ENCODE results near the gene SLC41A3. TPM values are rescaled to one million over a fixed set of nuclear protein-coding genes. Genes with fewer than 3 reads are reported as not detected.
A peak's percentile ranks its signal among the peaks of the same experiment; 100 is the strongest.

SLC41A3 gene
- total RNA-seq: 10 to 100 TPM; 62.1 to 71.4 TPM
- polyA plus RNA-seq: 10 to 100 TPM; 32.6 to 71.4 TPM
- long read RNA-seq, donor 1, transcript SLC41A3-203 (11 exons, 2,169 nt): major isoform, 61 of 188 reads
- long read RNA-seq, donor 1, transcript SLC41A3-201 (12 exons, 1,797 nt): minor isoform, 27 of 188 reads
- long read RNA-seq, donor 1, partial matches to known transcripts: 52 of 188 reads
- long read RNA-seq, donor 1, other reads (novel, unspliced or antisense): 41 of 188 reads
- long read RNA-seq, donor 2, transcript SLC41A3-203 (11 exons, 2,169 nt): major isoform, 10 of 41 reads
- long read RNA-seq, donor 2, partial matches to known transcripts: 13 of 41 reads
- long read RNA-seq, donor 2, other reads (novel, unspliced or antisense): 17 of 41 reads

DNA sequence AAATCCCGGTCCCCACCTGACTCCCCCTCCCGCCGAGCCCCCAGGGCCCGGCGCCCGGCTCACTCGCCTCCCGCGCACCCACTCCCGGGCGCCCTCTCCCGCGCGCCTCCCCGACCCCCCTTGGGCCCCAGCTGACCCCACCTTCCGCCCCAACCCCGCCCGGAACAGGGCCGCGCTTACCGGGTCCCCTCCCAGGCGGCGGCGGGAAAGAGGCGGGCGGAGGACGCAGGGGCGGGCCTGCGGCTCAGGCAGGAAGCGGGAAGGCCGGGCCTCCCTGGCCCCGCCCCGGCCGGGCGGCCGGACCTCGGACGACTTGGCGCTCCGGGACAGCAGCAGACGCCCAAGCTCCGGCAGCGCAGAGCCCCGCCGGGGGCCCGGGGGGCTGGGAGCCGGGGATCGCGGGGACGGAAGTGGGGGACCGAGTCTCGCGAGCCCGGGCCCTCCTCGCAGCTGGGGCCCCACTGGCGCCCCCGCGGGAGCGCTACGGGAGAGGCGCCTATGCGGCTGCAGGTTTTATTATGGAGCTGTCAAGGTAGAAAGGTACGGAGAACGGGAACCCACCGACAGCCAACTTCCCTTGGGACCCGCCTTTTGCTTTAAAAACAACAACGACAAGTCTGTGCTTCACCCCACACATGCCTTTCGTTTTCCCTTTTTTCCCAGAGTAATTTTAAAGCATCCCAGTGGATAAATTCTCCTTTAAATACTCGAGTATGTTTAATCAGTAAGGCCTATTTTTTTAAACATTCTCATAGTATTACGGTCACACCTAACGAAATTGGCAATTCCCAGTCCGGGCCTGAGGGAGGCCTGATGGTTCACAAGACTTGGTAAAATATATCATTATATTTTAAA is at the start of gene SLC41A3:
TSS of gene SLC41A3 (minus strand) at position 212 of the 855 bp plus-strand sequence. CDS start 15,905 bp downstream, outside the sequence.
- peak within 1 kb of the TSS; percentile 71 to 99 for H3K4me3 ChIP-seq (ENCODE audit: low read length in 2 of 2)
- DNase-seq (peak; percentile 94 to 97), ATAC-seq (ENCODE audit: low FRiP score) (peak; percentile 96)
- WGBS, 2 donors: 1% methylated on average over 59 to 72 of the region's 72 CpGs
- no peaks in the 10 kb centered on the region for H3K9me3 ChIP-seq (ENCODE audit: control insufficient read depth, low read length)
- no peaks in the 10 kb centered on the region for H3K36me3 ChIP-seq (ENCODE audit: control insufficient read depth in 1 of 2, insufficient read depth in 2 of 2, low read length in 1 of 2)
- intact Hi-C loops (cut with DNase I): loop anchor here in 1 of 2 donors (1.0 kb wide), 1 partner anchor 16 kb away; no protein-coding TSS in a partner anchor
- no peaks in the 10 kb centered on the region for H3K27me3 ChIP-seq (ENCODE audit: control insufficient read depth in 1 of 2, insufficient read depth in 2 of 2, low read length in 1 of 2)
- H3K4me1 ChIP-seq (ENCODE audit: control insufficient read depth in 1 of 2, insufficient read depth in 2 of 2, low read length in 2 of 2): no peaks in the 10 kb centered on the region
- H3K27ac ChIP-seq (ENCODE audit: low read depth in 1 of 2, low read length in 2 of 2): peak within 1 kb of the TSS; percentile 59 to 98

DNA sequence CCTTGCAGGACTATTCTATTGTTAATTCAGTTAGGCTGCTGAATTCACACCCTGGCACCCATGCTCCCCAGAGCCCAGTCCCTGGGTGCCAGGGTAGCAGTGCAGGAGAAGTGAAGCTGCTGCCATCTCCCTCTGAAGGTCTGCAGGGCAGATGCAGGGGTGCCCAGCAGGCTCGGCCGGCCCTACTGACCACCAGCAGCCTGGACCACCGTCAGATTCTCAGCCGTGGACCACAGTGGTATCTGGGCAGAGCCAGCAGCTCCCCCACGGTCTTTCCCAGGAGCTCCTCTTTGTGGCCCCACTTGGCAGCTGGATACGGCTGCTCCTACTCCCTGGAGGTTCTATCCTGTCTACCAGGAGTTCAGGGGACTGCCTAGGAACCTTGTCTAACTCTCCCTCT is 49.7 kb upstream of the SLC41A3 start:
- DNase-seq: peak; percentile 35 to 46
- Histone ChIP-seq H3K4me3 (ENCODE audit: low read length in 2 of 2) (no peak overlapping the region), H3K27me3 (ENCODE audit: control insufficient read depth in 1 of 2, insufficient read depth in 2 of 2, low read length in 1 of 2) (no peaks in the 10 kb centered on the region), H3K27ac (ENCODE audit: low read depth in 1 of 2, low read length in 2 of 2) (no peak overlapping the region), H3K36me3 (ENCODE audit: control insufficient read depth in 1 of 2, insufficient read depth in 2 of 2, low read length in 1 of 2) (peaks cover 0 to 2% of the 10 kb centered on the region in 2 donors), H3K9me3 (ENCODE audit: control insufficient read depth, low read length) (no peaks in the 10 kb centered on the region), H3K4me1 (ENCODE audit: control insufficient read depth in 1 of 2, insufficient read depth in 2 of 2, low read length in 2 of 2) (no peaks in the 10 kb centered on the region)
- WGBS, 2 donors: 60 to 63% methylated on average over 6 of the region's 6 CpGs
- no peak for ATAC-seq (ENCODE audit: low FRiP score)
- intact Hi-C loops (cut with DNase I): loop anchor here (2.0 to 5.0 kb wide), 3 partner anchors 119 to 255 kb away; no protein-coding TSS in a partner anchor

DNA sequence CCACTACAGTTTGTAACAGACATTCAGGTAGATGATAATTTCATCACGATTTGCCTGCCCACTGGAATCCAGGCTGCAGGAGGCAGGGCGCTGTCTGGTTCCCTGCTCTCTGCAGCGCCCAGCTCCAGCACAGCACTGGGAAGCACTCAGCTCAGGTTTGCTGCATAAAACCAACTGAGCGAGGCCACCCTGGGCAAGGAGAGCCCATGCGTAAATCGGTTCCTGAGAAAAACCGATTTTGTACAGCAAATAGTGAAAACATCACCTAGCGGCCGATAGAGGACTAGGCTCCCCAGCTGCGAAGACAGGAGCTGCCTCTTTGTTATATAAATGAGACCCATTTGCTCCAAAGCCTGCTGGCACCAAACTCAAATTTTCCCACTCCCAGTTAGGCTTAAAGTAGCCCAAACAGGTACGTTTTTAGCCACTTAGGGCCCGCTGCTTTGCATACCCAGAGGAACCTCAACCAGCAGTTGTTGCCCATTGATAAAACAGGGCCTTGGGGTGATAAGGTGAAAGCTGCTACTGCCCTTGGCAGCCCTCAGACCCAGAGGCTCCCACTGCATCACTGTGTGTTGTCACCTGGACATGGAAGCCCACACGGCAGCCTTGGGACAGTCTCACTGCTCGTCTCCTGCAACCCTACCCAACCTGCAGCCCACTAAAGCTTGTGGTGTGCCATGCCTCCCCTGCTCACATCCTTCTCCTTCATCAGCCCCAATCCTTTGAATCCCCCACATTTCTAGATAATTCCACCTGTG is 49.0 kb upstream of the SLC41A3 start:
- peaks cover 0 to 2% of the 10 kb centered on the region in 2 donors for H3K36me3 ChIP-seq (ENCODE audit: control insufficient read depth in 1 of 2, insufficient read depth in 2 of 2, low read length in 1 of 2)
- intact Hi-C loops (cut with DNase I): loop anchor here (5.0 kb wide), 2 partner anchors 119 to 124 kb away; no protein-coding TSS in a partner anchor
- no peaks in the 10 kb centered on the region for H3K9me3 ChIP-seq (ENCODE audit: control insufficient read depth, low read length)
- H3K4me1 ChIP-seq (ENCODE audit: control insufficient read depth in 1 of 2, insufficient read depth in 2 of 2, low read length in 2 of 2): no peaks in the 10 kb centered on the region
- H3K27me3 ChIP-seq (ENCODE audit: control insufficient read depth in 1 of 2, insufficient read depth in 2 of 2, low read length in 1 of 2): no peaks in the 10 kb centered on the region
- peak; percentile 13 to 35 for DNase-seq
- no peak for ATAC-seq (ENCODE audit: low FRiP score)
- no peak overlapping the region for H3K27ac ChIP-seq (ENCODE audit: low read depth in 1 of 2, low read length in 2 of 2)
- WGBS, 2 donors: 84 to 86% methylated on average over 14 of the region's 14 CpGs
- no peak overlapping the region for H3K4me3 ChIP-seq (ENCODE audit: low read length in 2 of 2)

DNA sequence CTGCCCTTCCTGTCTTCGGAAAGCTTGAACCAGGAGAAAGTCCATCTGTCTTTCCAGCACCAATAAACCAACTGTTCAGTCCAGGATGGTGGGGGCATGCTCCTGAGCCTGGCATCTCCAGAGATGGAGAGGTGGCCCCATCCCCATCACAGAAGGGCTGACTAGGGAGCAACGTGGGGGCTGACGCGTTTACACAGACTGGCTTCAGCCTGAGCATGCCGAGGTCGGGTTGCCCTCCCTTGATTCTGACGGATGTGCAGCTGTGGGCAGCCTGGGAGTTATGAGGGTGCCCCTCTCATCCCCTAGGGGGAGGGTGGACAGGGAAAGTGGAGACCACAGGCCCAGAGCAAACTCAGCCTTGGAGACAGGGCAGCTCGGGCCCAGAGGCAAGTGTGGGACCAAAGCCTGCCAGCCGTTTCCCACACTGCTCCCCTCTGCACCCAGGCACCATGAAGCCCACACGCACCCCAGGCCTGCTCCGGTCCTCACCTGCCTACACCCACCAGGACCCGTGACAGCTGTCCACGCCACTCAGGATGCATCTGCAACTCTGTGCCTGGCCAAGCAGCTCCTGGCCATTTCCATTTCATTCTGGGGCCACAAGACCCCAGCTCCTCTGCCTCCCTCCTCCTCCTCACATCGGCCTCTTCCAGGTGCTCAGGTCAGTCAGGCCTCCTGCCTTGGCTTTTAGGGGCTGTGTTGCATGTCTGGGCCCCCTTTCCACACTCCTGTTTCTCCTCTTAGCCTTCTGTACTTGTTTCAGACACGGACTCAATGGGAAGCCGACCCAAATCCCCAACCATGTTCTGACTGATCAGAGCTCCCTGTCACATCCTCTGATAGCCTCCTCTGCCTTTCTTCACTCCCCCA is 48.2 kb upstream of the SLC41A3 start:
- DNase-seq: peak; percentile 41 to 56
- no peaks in the 10 kb centered on the region for H3K36me3 ChIP-seq (ENCODE audit: control insufficient read depth in 1 of 2, insufficient read depth in 2 of 2, low read length in 1 of 2)
- H3K27ac ChIP-seq (ENCODE audit: low read depth in 1 of 2, low read length in 2 of 2): no peak overlapping the region
- no peaks in the 10 kb centered on the region for H3K27me3 ChIP-seq (ENCODE audit: control insufficient read depth in 1 of 2, insufficient read depth in 2 of 2, low read length in 1 of 2)
- no peaks in the 10 kb centered on the region for H3K4me1 ChIP-seq (ENCODE audit: control insufficient read depth in 1 of 2, insufficient read depth in 2 of 2, low read length in 2 of 2)
- intact Hi-C loops (cut with DNase I): loop anchor here (5.0 kb wide), 2 partner anchors 120 to 125 kb away; no protein-coding TSS in a partner anchor
- 77 to 90% methylated on average over 15 to 16 of the region's 16 CpGs for WGBS, 2 donors
- H3K4me3 ChIP-seq (ENCODE audit: low read length in 2 of 2): no peak overlapping the region
- no peak for ATAC-seq (ENCODE audit: low FRiP score)
- no peaks in the 10 kb centered on the region for H3K9me3 ChIP-seq (ENCODE audit: control insufficient read depth, low read length)

DNA sequence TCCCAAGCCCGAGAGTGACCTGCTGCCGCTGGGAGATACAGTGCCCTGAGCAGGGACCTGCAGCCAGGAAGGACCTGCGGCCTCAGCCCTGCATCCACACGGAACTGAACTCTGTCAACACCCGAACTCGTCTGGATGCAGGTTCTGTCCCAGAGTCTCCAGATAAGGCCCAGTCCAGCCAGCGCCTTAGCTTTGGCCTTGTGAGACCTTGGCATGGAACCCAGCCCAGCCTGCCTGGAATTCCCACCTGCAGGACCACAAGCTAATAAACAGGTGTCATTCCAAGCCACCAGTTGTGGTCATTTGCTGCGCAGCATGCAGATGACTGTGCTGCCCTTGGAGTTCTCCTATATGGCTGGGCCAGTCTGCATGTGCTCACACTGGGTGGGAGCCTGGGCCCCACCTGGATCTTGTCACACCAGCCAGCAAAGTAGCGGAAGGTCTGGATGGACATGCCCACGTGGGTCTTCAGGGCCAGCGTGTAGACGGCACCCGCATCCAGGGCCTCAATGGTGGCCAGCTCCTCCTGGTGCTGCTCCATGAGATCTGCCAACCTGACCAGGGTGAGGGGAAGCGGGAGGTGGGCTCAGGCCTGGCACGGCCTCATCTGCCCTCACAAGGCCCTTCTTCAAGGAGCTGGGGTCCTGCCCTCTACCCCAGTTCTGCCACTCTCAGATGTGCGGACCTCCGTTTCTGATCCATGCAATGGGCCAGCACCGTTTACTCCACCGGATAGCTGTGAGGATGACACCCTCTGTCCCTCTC is 47.2 kb upstream of the SLC41A3 start:
- ATAC-seq (ENCODE audit: low FRiP score) (no peak), DNase-seq (peak; percentile 29 to 71)
- intact Hi-C loops (cut with DNase I): loop anchor here (5.0 kb wide), 2 partner anchors 121 to 126 kb away; no protein-coding TSS in a partner anchor
- Histone ChIP-seq H3K4me1 (ENCODE audit: control insufficient read depth in 1 of 2, insufficient read depth in 2 of 2, low read length in 2 of 2) (no peaks in the 10 kb centered on the region), H3K27ac (ENCODE audit: low read depth in 1 of 2, low read length in 2 of 2) (no peak overlapping the region), H3K36me3 (ENCODE audit: control insufficient read depth in 1 of 2, insufficient read depth in 2 of 2, low read length in 1 of 2) (no peaks in the 10 kb centered on the region), H3K4me3 (ENCODE audit: low read length in 2 of 2) (no peak overlapping the region), H3K27me3 (ENCODE audit: control insufficient read depth in 1 of 2, insufficient read depth in 2 of 2, low read length in 1 of 2) (no peaks in the 10 kb centered on the region), H3K9me3 (ENCODE audit: control insufficient read depth, low read length) (no peaks in the 10 kb centered on the region)
- WGBS, 2 donors: 83 to 91% methylated on average over 18 to 19 of the region's 19 CpGs

- intact Hi-C loops (cut with DNase I): loop anchor here (5.0 kb wide), 2 partner anchors 122 to 127 kb away; no protein-coding TSS in a partner anchor
- H3K9me3 ChIP-seq (ENCODE audit: control insufficient read depth, low read length): no peaks in the 10 kb centered on the region
- no peak overlapping the region for H3K27ac ChIP-seq (ENCODE audit: low read depth in 1 of 2, low read length in 2 of 2)
- H3K27me3 ChIP-seq (ENCODE audit: control insufficient read depth in 1 of 2, insufficient read depth in 2 of 2, low read length in 1 of 2): no peaks in the 10 kb centered on the region
- no peaks in the 10 kb centered on the region for H3K36me3 ChIP-seq (ENCODE audit: control insufficient read depth in 1 of 2, insufficient read depth in 2 of 2, low read length in 1 of 2)
- no peaks in the 10 kb centered on the region for H3K4me1 ChIP-seq (ENCODE audit: control insufficient read depth in 1 of 2, insufficient read depth in 2 of 2, low read length in 2 of 2)
- ATAC-seq (ENCODE audit: low FRiP score) (no peak), DNase-seq (peak; percentile 38 to 57)
- WGBS, 2 donors: 74 to 91% methylated on average over 15 of the region's 15 CpGs
- H3K4me3 ChIP-seq (ENCODE audit: low read length in 2 of 2): no peak overlapping the region
Observed at GRCh38 chr3:126130081-126130855, 46.3 kb upstream of the SLC41A3 start.
